Activated CD8-positive, alpha-beta memory T cell treated with anti-CD3 and anti-CD28 coated beads, Interleukin-2, amount 50 U/mL, for 1 hour (primary cell): ENCODE data around the gene DUOXA1.
"Not testable (repeated sequence)": the region's sequence is repeated elsewhere in the genome, so short reads cannot be mapped to it uniquely, and the experiment has no call there.

Experiments
- DNase-seq: peaks from one replicate; pipeline ENCODE4 v3.0.0-alpha.2; 2020; ENCODE audit errors: extremely low read depth

The DUOXA1 gene

DNA sequence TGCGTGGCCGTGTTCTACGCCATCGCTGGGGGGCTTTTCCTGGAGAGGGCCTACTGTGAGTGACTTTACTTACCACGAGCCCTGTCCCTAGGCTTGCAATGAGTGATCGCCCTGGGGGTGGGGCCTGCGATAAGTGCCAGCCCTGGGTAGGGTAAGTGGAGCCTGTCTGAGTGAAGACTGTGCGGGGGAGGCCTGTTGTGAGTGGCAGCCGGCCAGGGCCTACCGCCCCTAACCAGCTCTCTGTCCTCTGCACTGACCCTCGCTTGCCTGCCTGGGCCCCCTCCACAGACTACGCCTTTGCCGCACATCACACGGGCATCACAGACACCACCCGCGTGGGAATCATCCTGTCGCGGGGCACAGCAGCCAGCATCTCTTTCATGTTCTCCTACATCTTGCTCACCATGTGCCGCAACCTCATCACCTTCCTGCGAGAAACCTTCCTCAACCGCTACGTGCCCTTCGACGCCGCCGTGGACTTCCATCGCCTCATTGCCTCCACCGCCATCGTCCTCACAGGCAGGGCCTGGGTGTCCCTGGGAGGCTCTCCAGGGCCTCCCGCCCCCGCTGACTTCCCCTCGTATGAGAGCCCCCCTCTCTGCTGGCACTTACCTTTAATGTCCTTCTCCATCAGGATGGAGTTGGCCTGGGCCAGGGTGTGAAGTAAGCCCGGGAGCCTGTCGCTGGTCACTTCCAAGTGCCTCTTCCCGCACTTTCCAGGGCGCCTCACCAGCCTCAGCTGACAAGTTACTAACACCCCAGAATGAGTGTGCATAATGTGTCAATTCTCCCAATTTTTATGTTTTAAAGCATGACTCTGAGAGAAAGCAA is 22.5 kb upstream of the DUOXA1 start:
- DNase-seq = no peak

DNA sequence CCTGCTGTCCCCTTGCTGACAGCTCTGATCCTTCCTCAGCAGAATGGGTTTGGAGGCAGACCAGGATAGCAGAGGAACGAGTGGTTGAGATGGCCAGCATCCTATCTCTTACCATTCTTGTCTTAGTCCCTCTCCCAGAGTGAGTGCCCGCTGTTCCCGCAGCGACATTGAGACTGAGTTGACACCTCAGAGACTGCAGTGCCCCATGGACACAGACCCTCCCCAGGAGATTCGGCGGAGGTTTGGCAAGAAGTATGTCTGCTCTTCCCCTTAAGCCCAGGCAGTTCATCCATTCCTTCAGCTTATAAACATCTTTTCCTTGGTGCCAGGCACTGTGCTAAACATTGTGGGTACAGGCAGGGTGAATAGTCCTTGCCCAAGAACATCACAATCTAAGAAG is 21.3 kb upstream of the DUOXA1 start:
- no peak for DNase-seq

DNA sequence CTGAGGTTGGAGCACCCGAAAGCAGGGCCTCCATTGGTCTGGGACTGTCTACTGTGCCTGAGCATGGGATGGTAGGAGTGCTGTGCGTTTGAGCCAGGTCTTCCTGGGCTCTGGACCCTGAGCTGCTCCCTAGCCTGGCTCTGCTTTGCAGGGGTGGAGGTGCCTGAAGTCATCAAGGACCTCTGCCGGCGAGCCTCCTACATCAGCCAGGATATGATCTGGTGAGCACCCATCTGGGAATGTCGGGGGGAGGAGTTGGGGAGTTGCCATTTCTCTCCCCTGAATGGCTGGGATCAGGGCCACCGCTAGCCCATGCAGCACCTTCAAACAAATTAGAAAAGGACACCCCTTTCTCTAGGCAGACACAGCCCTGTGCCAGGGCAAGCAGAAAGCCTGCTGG is 20.8 kb upstream of the DUOXA1 start:
- DNase-seq = no peak

DNA sequence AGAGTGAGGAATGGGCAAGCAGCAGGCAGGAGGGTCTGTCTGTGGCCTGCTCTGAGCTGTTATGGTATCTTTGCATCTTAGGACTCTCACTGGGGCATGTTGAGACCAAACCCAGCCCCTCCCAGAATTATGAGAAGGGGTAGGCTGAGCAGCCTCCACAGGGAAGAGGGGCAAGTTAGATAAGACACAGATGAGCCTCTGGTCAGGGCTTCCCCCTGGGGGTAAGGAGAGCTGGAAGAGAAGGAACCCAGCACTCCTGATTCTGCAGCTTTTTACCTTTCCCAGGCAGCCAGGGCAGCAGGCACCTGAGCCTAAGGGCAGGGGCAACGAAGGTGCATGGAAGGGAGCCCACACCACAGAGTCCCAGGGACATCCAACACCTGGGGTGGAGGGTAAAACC is 19.4 kb upstream of the DUOXA1 start:
- DNase-seq = no peak

DNA sequence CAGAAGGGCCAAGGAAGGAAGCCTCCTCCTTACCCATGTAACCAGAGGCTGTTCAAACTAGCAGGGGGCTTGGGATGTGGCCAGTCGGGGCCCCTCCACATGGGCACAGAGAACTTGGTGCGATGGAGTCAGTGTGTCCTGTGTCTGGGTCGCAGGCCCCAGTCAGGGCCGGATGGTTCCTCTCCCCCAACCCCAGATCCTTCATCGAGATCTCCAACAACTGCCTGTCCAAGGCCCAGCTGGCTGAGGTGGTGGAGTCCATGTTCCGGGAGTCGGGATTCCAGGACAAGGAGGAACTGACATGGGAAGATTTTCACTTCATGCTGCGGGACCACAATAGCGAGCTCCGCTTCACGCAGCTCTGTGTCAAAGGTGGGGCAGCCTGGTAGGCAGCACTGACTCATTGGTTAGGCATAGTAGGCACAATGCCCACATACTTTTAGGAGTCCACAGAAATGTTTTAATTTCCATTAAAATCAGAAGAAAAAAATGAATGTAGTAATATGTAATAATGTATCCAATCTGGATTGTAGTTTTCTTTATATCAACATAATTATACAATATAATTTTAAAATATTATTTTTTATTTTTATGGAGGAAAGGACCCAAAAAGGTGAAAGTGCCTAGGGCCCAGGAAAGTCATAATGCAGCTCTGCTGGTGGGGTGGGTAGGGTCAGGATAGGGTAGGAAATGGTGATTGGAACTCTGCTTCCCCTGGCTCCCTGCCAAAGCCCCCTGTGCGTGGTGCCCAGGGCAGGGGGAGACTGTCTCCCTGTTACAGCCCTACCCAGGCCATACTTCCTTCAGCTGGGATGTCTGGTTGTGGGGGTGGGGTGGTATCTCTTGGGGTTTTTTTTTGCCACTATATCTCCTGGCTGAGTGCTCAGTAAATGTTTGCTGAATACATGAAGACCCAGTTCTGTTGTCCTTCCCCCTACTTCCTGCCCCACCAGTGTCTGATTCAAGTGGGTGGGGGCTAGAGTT is 18.7 kb upstream of the DUOXA1 start:
- DNase-seq = no peak

DNA sequence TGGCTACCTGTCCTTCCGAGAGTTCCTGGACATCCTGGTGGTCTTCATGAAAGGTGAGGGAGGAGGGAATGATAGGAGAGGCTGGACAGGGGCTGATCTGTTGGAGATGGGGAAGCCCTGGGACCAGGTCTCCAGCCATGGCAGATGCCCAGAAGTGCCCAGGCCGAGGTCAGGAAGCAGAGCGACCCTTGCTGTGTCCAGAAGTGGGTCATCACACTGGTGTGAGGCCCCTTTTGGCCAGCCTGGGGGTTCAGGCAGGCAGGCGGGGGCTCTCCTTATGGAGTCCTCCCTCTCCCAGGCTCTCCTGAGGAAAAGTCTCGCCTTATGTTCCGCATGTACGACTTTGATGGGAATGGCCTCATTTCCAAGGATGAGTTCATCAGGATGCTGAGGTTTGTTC is 17.9 kb upstream of the DUOXA1 start:
- no peak for DNase-seq

DNA sequence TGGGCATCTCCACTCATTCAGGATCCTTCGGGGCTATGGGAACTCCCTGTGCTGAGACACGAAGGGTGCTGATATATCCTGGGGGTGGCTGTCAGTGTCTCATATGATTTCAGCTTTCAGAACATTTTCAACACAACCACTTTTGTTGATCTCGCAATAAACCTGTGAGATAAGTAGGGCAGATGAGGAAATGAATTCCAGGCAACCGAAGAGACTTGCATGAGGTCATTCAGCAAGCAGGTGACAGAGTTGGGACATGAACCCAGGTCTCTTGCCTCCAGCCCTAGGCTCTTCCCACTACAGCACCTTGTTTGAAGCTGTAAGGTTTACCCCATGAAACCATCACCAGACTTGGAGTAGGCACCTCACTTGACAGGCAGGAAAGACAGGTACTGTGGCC is 16.7 kb upstream of the DUOXA1 start:
- DNase-seq = no peak

DNA sequence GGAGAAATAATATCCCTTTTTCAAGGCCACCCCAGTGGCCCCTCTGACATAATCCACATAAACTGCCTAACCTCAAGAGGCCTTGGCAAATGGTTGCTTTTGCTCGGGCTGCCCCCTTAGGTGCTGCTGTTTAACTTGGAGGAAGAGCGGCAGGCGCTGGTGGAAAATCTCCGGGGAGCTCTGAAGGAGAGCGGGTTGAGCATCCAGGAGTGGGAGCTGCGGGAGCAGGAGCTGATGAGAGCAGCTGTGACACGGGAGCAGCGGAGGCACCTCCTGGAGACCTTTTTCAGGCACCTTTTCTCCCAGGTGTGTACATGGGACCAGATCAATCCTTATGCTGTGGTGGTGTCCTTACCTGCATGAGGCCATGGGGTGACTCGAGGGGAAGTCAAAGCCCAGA is 15.1 kb upstream of the DUOXA1 start:
- DNase-seq = no peak

DNA sequence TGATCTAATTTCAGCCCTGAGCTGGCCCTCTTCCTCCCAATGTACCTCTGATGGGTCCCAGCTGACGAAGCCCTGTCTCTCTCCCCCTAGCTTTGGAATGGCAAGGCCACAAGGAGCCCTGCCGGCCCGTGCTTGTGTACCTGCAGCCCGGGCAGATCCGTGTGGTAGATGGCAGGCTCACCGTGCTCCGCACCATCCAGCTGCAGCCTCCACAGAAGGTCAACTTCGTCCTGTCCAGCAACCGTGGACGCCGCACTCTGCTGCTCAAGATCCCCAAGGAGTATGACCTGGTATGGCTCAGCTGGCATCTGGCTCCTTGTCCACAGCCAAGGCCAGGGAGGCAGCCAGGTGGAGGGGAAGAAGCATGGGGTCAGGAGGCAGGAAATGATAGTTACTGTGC is 14.3 kb upstream of the DUOXA1 start:
- no peak for DNase-seq

DNA sequence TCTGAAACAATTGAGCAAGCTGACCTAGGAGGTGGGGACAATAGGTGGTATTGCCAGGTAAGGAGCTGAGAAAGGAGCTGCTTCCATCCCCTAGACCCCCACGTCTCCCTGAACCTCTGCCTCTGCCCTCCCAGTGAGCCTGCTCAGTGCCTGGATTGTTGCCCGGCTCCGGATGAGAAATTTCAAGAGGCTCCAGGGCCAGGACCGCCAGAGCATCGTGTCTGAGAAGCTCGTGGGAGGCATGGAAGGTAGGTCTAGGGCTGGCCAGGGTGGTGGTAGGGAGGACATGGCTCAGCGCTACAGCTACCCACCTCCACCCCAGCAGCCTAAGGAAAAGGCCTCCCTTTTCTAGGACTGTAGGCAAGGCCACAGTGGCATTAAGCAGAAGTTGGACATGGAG is 13.4 kb upstream of the DUOXA1 start:
- no peak for DNase-seq

DNA sequence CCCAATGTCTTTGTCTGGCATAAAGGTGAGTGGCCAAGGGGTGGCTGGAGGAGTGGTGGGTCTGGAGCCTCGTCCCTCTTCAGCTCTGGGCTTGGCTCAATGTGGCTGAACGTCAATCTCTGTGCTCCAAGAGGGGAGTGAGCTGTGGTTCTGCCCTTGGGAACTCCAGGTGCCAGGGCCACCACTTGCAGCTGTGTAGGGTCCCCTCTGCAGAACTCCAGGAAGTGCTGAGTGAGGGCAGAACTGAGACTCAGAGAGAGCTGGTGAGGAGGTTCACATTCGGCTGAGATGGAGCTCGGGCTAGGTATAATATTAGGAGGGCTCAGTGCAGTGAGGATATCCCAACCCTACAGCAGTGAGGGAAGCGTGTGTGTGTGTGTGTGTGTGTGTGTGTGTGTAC is 11.7 kb upstream of the DUOXA1 start:
- no peak for DNase-seq

DNA sequence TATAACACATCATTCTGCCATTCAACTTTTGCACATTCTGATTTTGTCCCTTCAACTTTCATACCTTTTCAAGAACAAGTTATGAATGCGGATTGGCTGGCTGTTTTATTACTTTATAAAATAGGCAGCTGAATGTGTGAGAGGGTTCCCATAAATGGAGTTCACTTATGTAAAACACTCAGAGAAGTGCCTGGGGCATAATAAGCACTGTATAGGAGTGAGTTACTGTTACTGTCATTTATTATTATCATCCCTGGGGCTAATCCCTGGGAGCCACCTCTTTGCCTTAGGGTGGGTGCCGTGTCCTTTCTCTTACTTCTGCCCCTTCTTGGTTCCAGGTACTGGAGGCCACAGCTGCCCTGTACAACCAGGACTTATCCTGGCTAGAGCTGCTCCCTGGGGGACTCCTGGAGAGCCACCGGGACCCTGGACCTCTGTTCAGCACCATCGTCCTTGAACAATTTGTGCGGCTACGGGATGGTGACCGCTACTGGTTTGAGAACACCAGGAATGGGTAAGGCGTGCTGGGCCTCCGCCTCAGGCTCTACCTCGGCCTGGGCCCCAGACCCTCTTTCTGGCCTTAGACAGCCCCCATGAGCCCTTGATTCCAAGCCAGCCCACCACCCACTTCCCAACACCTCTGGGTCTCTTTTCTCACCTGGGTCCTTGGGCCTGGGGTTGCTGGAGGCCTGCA is 11.0 kb upstream of the DUOXA1 start:
- DNase-seq = no peak

DNA sequence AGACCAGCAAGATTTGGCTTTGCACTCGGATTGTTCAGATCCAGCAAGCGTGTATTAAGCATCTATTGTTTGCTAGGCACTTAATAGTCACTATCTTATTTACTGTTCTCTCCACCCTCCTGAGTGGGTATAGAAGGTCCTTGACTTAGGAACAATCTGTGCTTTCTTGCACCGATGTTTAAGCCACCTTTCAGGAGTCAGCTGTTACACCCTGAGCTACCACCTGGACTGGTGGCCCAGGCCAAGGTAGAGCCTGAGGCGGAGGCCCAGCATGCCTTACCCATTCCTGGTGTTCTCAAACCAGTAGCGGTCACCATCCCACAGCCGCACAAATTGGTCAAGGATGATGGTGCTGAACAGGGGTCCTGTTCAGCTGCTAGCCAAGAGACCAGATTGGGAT is 10.1 kb upstream of the DUOXA1 start:
- no peak for DNase-seq

DNA sequence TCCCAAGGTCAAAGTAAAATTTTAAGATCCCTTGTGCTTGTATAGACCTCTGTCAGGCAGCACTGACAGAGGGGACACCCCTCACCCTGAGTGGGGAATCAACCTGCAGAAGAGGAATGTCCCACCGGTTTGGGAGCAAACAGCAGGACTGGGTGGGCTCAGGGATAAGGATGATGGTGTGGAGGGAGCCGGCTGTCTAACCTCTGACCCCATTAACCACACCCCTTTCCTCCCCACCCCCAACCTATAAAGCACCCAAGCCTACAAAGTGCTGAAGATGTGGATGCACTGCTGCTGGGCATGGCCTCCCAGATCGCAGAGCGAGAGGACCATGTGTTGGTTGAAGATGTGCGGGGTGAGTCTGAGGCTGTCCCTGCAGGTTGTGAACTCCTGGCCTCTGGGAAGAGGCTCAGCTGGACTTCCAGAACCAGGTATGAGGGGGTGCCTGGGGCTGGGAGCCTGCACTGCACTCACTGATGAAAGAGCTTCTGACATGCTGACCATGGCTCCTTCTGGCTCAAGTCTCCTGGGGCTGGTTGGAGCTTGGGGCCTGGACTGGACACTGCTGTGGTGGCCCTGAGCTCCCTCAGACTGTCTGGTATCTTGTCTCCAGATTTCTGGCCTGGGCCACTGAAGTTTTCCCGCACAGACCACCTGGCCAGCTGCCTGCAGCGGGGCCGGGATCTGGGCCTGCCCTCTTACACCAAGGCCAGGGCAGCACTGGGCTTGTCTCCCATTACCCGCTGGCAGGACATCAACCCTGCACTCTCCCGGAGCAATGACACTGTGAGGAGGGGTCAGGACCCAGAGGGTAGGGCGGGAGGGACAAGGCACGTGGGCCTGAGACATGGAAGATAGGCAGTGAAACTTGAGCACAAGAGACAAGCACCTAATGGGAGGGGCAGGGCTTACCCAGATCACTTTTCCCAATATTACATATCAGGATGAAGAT is 9.4 kb upstream of the DUOXA1 start:
- no peak for DNase-seq

DNA sequence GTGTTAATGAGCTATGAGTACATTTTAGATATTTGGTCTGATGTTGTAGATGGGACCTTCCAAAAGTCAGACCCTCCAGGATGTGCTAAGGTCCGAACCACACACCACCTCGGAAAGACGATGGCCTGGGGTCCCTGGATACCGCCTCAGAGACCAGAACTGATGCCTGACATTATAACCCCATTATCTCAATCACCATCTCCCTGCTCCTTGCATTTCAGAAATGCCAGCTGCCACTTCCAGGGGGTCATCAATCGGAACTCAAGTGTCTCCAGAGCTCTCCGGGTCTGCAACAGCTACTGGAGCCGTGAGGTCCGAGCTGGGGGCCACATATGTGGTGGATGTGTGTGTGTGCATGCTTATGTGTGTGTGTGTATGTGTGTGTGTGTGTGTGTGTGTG is 8.0 kb upstream of the DUOXA1 start:
- DNase-seq = no peak

DNA sequence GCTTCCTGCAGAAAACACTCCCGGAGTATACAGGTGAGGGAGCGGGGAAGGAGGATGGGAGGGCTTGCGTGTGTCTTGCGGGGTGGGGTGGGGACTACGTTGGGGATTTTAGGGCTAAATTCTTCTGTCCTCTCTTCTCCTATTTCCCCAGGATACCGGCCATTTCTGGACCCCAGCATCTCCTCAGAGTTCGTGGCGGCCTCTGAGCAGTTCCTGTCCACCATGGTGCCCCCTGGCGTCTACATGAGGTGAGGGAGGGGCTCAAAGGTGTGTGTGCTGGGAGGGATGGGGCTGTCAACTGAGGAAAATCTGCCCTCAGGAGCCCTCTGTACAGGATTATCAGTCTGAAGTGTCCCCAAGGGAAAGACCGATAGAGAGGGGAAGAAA is 6.7 kb upstream of the DUOXA1 start:
- no peak for DNase-seq

DNA sequence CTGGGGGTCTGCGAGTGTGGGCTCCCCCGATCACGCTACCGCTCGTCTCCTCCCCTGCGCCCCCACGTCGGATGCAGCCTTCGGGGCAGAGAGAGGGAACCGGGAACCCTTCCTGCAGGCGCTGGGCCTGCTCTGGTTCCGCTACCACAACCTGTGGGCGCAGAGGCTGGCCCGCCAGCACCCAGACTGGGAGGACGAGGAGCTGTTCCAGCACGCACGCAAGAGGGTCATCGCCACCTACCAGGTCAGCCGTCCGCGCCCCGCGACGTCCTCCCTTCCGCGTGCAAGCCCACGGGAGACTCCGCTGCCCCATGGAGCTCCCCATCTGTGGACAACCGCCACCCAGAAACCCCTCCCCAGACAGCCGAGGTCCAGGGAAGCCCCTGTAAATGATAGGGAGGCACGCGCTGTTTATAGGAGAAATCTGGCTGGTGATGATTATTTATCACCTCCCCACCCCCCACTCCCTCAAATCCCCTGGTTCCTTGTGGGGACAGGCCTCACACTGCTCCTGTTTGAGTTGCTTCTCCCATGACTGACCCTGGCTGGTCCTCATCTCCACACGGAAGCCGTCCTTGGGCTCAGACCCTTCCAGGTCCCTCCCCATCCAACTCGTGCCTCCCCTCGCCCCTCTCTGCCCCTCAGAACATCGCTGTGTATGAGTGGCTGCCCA is 6.2 kb upstream of the DUOXA1 start:
- not testable (repeated sequence) for DNase-seq

DNA sequence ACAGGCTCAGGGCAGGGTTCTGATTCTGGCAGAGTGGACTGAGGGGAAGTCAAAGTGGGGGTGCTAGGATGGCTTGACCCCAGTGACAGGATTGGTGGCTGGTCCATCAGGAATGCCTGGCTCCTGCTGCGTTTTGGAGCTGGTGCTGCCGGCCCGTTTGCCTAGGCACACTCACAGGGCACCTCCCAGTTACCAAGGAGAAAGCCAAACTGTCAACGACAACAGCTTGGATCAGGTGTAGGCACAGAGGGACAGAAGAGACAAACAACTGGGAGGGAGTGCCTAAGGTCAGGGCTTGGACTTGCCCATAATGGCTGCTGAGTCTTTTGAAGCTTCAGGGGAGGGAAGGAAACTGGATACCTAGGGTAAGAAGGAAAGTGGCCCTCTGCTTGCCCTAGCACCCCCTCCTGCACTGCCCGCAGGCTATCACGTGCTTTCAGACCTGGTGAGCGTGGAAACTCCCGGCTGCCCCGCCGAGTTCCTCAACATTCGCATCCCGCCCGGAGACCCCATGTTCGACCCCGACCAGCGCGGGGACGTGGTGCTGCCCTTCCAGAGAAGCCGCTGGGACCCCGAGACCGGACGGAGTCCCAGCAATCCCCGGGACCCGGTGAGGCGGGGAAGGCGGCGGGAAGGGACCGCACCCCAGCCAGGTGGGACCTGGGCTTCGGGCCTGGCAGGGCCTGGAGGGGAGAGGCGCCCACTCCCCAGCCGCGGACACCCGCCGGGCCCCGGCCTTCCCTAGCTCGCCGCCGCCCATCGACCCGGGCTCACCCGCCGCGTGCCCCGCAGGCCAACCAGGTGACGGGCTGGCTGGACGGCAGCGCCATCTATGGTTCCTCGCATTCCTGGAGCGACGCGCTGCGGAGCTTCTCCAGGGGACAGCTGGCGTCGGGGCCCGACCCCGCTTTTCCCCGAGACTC is 5.3 kb upstream of the DUOXA1 start:
- no peak for DNase-seq

DNA sequence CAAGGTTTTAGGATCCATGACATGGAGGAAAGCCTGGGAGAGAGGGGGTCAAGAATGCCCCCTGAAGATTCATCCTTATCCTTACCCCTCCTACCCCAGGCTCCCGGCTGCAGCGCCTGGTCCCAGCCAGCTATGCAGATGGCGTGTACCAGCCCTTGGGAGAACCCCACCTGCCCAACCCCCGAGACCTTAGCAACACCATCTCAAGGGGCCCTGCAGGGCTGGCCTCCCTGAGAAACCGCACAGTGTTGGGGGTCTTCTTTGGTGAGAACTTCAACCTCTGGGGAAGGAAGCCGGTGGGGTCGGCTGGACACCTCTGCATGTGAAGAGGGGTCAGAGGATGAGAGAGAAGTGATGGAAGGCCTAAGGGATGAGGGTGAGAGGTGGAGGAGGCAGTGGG is 4.4 kb upstream of the DUOXA1 start:
- DNase-seq = no peak

DNA sequence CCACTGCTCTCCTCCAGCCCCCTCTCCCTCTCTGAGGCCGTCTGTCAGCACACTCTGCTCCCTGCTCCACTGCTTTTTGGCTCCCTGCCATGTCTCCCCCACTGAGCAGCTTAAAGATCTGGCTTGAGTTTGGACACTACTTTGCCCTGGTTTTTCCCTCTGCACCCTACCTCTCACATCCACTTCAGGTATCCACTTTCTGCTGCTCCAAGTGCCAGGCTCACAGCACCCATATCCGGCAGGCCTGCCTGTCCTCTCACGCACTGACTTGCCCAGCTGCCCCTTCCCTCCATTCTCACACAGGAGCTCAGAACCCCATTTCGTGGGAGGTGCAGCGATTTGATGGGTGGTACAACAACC is 3.9 kb upstream of the DUOXA1 start:
- no peak for DNase-seq
